Heart left ventricle (tissue), 16 donors: ENCODE measurements around the gene WDR37. TPM values are rescaled to one million over a fixed set of nuclear protein-coding genes. Genes with fewer than 3 reads are reported as not detected.

Source experiments
- ATAC-seq, 4 donors: fragments of 200-7000 bp; cut with Tn5 transposase; one replicate each; pipeline ENCODE4 v1.9.1; 2020 to 2022; ENCODE audit warnings: moderate library complexity in 4 of 4, mild to moderate bottlenecking in 3 of 4, moderate number of reproducible peaks in 1 of 4
- DNase-seq, 5 donors: peaks; one replicate each; pipeline ENCODE4 v3.0.0-alpha.2; 2020
- H3K27ac ChIP-seq, 12 donors: fragments of 200-600 bp; sonication (generic) in 4 of 12; one replicate each; pipeline versions ENCODE4 v1.5.0 to v1.8.0; 2016 to 2022; ENCODE audit warnings: mild to moderate bottlenecking in 2 of 12
- H3K27me3 ChIP-seq, 9 donors: fragments of 200-600 bp; sonication (generic) in 2 of 9; one replicate each; pipeline versions ENCODE4 v1.5.1 to v1.8.0; 2016 to 2022; ENCODE audit warnings: mild to moderate bottlenecking in 3 of 9
- H3K36me3 ChIP-seq, 9 donors: fragments of 200-600 bp; sonication (generic) in 2 of 9; one replicate each; pipeline versions ENCODE4 v1.5.0 to v1.8.0; 2018 to 2022; ENCODE audit warnings: mild to moderate bottlenecking in 2 of 9
- H3K4me1 ChIP-seq, 12 donors: fragments of 200-600 bp; sonication (generic) in 4 of 12; one replicate each; pipeline versions ENCODE4 v1.5.0 to v1.8.0; 2016 to 2022; ENCODE audit warnings: mild to moderate bottlenecking in 3 of 12
- H3K4me3 ChIP-seq, 12 donors: fragments of 200-600 bp; sonication (generic) in 4 of 12; one replicate each; pipeline versions ENCODE4 v1.5.0 to v1.8.0; 2017 to 2022; ENCODE audit warnings: mild to moderate bottlenecking in 9 of 12, moderate library complexity in 4 of 12
- H3K9me3 ChIP-seq, 12 donors: fragments of 200-600 bp; sonication (generic) in 4 of 12; one replicate each; pipeline versions ENCODE4 v1.5.0 to v1.8.0; 2016 to 2022; ENCODE audit warnings: mild to moderate bottlenecking in 1 of 12
- CTCF ChIP-seq, 12 donors: fragments of 200-600 bp; sonication (generic) in 4 of 12; IDR thresholded peaks; one replicate each; pipeline versions ENCODE4 v1.5.0 to v1.8.0; 2018 to 2022; ENCODE audit warnings: antibody characterized with exemption in 12 of 12, mild to moderate bottlenecking in 5 of 12
- POLR2A ChIP-seq, 2 donors: fragments of 450-650 bp; IDR thresholded peaks; one replicate each; pipeline ENCODE4 v1.6.1; 2017; ENCODE audit warnings: antibody characterized with exemption in 2 of 2, mild to moderate bottlenecking in 2 of 2, moderate library complexity in 2 of 2
- WGBS, 4 donors: extraction: QIAGEN DNeasy Blood & Tissue Kit in 2 of 4; methylation state at CpG; one replicate each; pipeline versions ENCODE4 v1.1.5 to v1.1.7; 2013 to 2018; 5-methylcytosine and 5-hydroxymethylcytosine counted together
- intact Hi-C, 10 donors: fragments of 100-400 bp; cut with DNase I; formaldehyde crosslinking; loops; one replicate each; pipeline versions ENCODE4 v1.11.1 to v1.14.2; 2022
- polyA plus RNA-seq, 2 donors: library from polyadenylated mRNA; stranded (reverse); fragments of 200-250 nt; gene quantifications; one replicate each; pipeline ENCODE4 v1.2.3, GENCODE V29; 2013
- total RNA-seq, 9 donors: library from RNA; depleted of rRNA in 2 of 9; stranded (reverse); fragments of >200 nt in 2 of 9; fragmentation: NEBNext Ultra II Directional in 3 of 9; extraction: Animal tissue kit (Norgen Biotek cat#: 25700) in 3 of 9; gene quantifications; one replicate each; pipeline versions ENCODE4 v1.1.0 to v1.2.4, GENCODE V29; 2016 to 2023
- donor health status: ischemic (EF 13 %, LVEDD 7.1; RV severe dilation, severe dysfunction).
- donor health status: healthy with polysubstance abuse.
- donor health status: DM: no; HTN: yes; CAD: no.
- donor health status: DM: no; HTN: no; CAD: no.
- donor health status: ischemic (EF 25% LVEDD 6.9; RV normal size, moderate dysfunction).
- donor health status: ischemic (EF 25% LVEDD 5.7; RV mildly dilated, moderate dysfunction).
- donor health status: healthy.
- donor health status: DM: yes; HTN: yes; CAD: no.
- donor health status: ischemic (EF 35%, LVEDD 5.7; RV mildly dilated, moderate dysfunction).
- donor health status: nonischemic (EF 11% LVEDD 7.7; RV severe dilation, severe dysfunction).
- donor health status: DM: yes; HTN: yes; CAD: no.
- donor health status: PGD.
- donor health status: ischemic (EF 29% LVEDD 5.4; RV normal size, mild dysfunction).
- donor health status: nonischemic (EF 23%, LVEDD 6.1; RV moderate dilation, normal function).

WDR37 gene
- total and polyA plus RNA-seq, 11 donors = 8.4 to 43.3 (median 26.3) TPM

DNA sequence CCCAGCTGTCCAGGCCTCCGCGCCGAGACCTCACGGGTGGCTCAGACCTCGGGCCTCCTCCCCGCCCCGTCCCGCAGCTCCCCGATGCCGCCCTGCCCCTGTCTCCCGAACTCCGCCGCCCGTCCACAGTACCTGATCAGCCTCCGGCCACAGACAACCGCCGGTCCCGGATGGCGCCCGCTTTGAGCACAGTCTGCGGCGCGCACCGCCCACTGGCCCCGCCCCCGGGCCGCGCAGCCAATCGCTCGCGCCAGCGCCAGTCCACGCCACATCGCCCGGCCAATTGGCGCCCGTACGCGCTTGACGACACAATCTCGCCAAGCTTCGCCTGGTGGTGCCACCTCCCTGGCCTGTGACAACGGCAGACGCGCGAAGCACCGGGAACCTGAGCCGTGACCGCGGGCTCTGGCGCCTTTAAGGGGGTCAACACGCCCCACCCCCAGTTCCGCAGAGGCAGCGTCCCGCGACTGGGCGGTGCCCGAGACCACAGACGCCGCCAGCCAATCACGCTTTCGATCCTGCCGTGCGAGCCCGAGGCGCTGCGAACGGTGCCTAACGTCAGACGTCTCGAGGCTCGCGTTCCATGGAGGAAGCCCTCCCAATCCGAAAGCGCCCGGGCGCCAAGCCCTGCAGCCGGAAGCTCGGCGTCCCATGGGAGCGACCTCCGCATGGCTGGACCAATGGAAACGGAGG lies 7.3 kb upstream of the WDR37 start, which contains the start of gene IDI1:
Gene IDI1, minus strand, starts transcription at position 388 of the 693 bp plus-strand sequence. Its CDS starts 116 bp downstream, at position 272.
- Histone ChIP-seq H3K27me3 (no peaks in the 10 kb centered on the region), H3K36me3 (peaks cover 0 to 38% (median 26%) of the 10 kb centered on the region in 9 donors), H3K4me1 (peaks cover 6 to 55% (median 32%) of the 10 kb centered on the region in 12 donors), H3K9me3 (no peaks in the 10 kb centered on the region), H3K27ac (peak within 1 kb of the TSS; percentile 95 to 100 (median 98)), H3K4me3 (peak within 1 kb of the TSS; percentile 52 to 95 (median 82))
- ATAC-seq = peak; percentile 94 to 96 (median 95)
- TF ChIP-seq CTCF (IDR thresholded peaks at IDR 0.05) (peak in 1 of 12 donors; percentile 13), POLR2A (IDR thresholded peaks at IDR 0.05) (peak; percentile 96 to 99)
- WGBS, 4 donors = 0 to 1% (median 0%) methylated on average over 27 to 83 of the region's 83 CpGs
- intact Hi-C loops = loop anchor here in 4 of 10 donors (1.0 to 5.0 kb wide), 4 partner anchors 61 to 118 kb away; partner anchors contain the start of genes GTPBP4 (in 3 of the 4) and LARP4B (in 2 of the 4)
- DNase-seq = peak; percentile 98 to 99 (median 99)

- Histone ChIP-seq H3K9me3 (no peaks in the 10 kb centered on the region), H3K27me3 (no peaks in the 10 kb centered on the region), H3K36me3 (peaks cover 0 to 43% (median 29%) of the 10 kb centered on the region in 9 donors), H3K27ac (peak overlapping the region; percentile 95 to 100 (median 98)), H3K4me1 (peaks cover under 1 to 55% (median 32%) of the 10 kb centered on the region in 12 donors), H3K4me3 (peak overlapping the region; percentile 52 to 95 (median 82))
- TF ChIP-seq CTCF (IDR thresholded peaks at IDR 0.05) (no peak), POLR2A (IDR thresholded peaks at IDR 0.05) (no peak)
- DNase-seq = no peak
- 0 to 1% (median 1%) methylated on average over 25 to 34 of the region's 34 CpGs for WGBS, 4 donors
- no peak for ATAC-seq
- intact Hi-C loops = loop anchor here in 4 of 10 donors (1.0 to 5.0 kb wide), 4 partner anchors 61 to 119 kb away; partner anchors contain the start of genes GTPBP4 (in 3 of the 4) and LARP4B (in 2 of the 4)
These were observed 6.7 kb upstream of the WDR37 start for GRCh38 chr10:1049425-1049958.

DNA sequence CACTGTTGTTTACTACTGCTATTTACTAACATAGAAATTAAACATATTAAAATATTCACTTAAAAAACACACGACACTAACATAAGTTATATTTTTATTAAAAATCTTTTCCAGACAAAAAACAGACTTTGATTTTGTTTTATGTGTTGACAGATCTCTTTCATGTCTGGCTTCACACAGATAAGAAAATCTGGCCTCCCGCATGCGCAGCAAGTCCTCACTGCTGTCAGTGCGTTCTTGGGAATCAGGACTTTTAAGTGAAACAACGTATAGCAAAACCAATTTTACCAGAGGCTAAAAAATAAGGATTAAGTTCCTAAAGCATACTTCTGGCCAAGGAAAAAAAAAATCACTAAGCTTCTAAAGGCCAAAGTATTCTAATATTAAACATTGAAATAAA lies 6.0 kb upstream of the WDR37 start:
- Histone ChIP-seq H3K4me3 (peak overlapping the region; percentile 52 to 95 (median 82)), H3K27ac (peak overlapping the region in 11 of 12 donors; percentile 95 to 100 (median 98)), H3K36me3 (peaks cover 0 to 43% (median 29%) of the 10 kb centered on the region in 9 donors), H3K9me3 (no peaks in the 10 kb centered on the region), H3K27me3 (no peaks in the 10 kb centered on the region), H3K4me1 (peaks cover 0 to 55% (median 33%) of the 10 kb centered on the region in 12 donors)
- ATAC-seq (no peak), DNase-seq (no peak)
- intact Hi-C loops = loop anchor here in 2 of 10 donors (5.0 kb wide), 2 partner anchors 63 to 118 kb away; partner anchors contain the start of genes GTPBP4 (in 1 of the 2) and LARP4B (in 1 of the 2)
- 24 to 45% (median 34%) methylated on average over 5 of the region's 5 CpGs for WGBS, 4 donors
- TF ChIP-seq POLR2A (IDR thresholded peaks at IDR 0.05) (no peak), CTCF (IDR thresholded peaks at IDR 0.05) (no peak)

DNA sequence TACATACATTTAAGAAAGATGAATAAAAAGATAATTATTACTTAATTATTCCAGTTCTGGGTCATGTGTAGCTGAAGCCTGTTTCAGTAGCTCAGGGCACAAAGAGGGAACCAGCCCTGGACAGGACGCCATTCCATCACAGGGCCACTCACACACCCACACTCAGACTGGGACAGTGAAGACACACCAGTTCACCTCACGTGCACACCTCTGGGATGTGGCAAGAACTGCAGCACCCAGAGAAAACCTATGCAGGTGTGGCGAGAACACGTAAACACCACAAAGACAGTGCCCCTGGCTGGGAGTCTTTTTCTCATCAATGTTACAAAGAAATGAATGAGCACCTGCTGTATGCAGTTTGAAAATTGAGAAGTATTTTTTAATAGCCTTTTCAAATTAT lies 5.6 kb upstream of the WDR37 start:
- WGBS, 4 donors = 70 to 78% (median 71%) methylated on average over 4 of the region's 4 CpGs
- H3K9me3 ChIP-seq = no peaks in the 10 kb centered on the region
- DNase-seq (no peak), ATAC-seq (no peak)
- peaks cover 0 to 55% (median 37%) of the 10 kb centered on the region in 12 donors for H3K4me1 ChIP-seq
- no peaks in the 10 kb centered on the region for H3K27me3 ChIP-seq
- H3K4me3 ChIP-seq = peak overlapping the region in 7 of 12 donors; percentile 77 to 90 (median 85)
- intact Hi-C loops = loop anchor here in 2 of 10 donors (5.0 kb wide), 2 partner anchors 63 to 118 kb away; partner anchors contain the start of genes GTPBP4 (in 1 of the 2) and LARP4B (in 1 of the 2)
- peak overlapping the region in 6 of 12 donors; percentile 96 to 100 (median 98) for H3K27ac ChIP-seq
- H3K36me3 ChIP-seq = peaks cover 0 to 43% (median 29%) of the 10 kb centered on the region in 9 donors
- TF ChIP-seq POLR2A (IDR thresholded peaks at IDR 0.05) (no peak), CTCF (IDR thresholded peaks at IDR 0.05) (no peak)
